IMR-90 (cell line): ENCODE results near the gene DIP2C. TPM values are rescaled to one million over a fixed set of nuclear protein-coding genes. Genes with fewer than 3 reads are reported as not detected.

Source experiments
- ATAC-seq: fragments of 200-7000 bp; cut with Tn5 transposase; 2 replicates; pipeline ENCODE4 v1.9.1; 2020; ENCODE audit warnings: low read depth, mild to moderate bottlenecking, moderate library complexity
- BruUV-seq: library from RNA; stranded (reverse); fragments of 400-500 nt; replicated peaks from 2 replicates; lab custom pipeline; 2021; lab: Mats Ljungman, UMichigan
- CTCF ChIA-PET: fragments of 300-600 bp; formaldehyde crosslinking; extraction: SDS; loops from one replicate; lab custom pipeline; 2021; ENCODE audit warnings: antibody characterized with exemption; lab: Yijun Ruan, JAX
- POLR2A ChIA-PET: fragments of 300-600 bp; sonication (Branson Sonifier 250); formaldehyde crosslinking; loops from one replicate; lab custom pipeline; 2022; ENCODE audit warnings: antibody characterized with exemption; ENCODE audit not compliant: unreplicated experiment; lab: Charles Lee
- DNase-seq: peaks from one replicate; pipeline ENCODE4 v3.0.0; 2013
- H2AFZ ChIP-seq: replicated peaks from 2 replicates; pipeline ENCODE3; 2013; ENCODE audit warnings: low read length, mild to moderate bottlenecking; ENCODE audit not compliant: poor library complexity
- H2AK5ac ChIP-seq: 2 replicates; pipeline ENCODE4 v1.6.1; 2013; ENCODE audit warnings: low read depth, low read length, inconsistent platforms
- H2AK9ac ChIP-seq: replicated peaks from 2 replicates; pipeline ENCODE3; 2013; ENCODE audit warnings: mild to moderate bottlenecking, low read depth, low read length, moderate library complexity; ENCODE audit not compliant: poor library complexity
- H2BK120ac ChIP-seq: 2 replicates; pipeline ENCODE4 v1.6.1; 2013; ENCODE audit warnings: low read depth, low read length, inconsistent platforms
- H2BK15ac ChIP-seq: 3 replicates; pipeline ENCODE4 v1.6.1; 2013; ENCODE audit warnings: low read depth, low read length, inconsistent platforms
- H2BK20ac ChIP-seq: 2 replicates; pipeline ENCODE4 v1.6.1; 2013; ENCODE audit warnings: low read depth, mild to moderate bottlenecking, inconsistent platforms, low read length, moderate library complexity
- H2BK5ac ChIP-seq: 2 replicates; pipeline ENCODE4 v1.6.1; 2013; ENCODE audit warnings: mild to moderate bottlenecking, low read depth, low read length, inconsistent platforms; ENCODE audit not compliant: poor library complexity, severe bottlenecking
- H3K14ac ChIP-seq: replicated peaks from 2 replicates; pipeline ENCODE4 v1.6.1; 2013; ENCODE audit warnings: low read depth, low read length, inconsistent platforms
- H3K18ac ChIP-seq: 2 replicates; pipeline ENCODE4 v1.6.1; 2013; ENCODE audit warnings: low read depth, low read length, control low read depth
- H3K23ac ChIP-seq: 2 replicates; pipeline ENCODE4 v1.6.1; 2013; ENCODE audit warnings: low read depth, low read length, inconsistent platforms
- H3K27ac ChIP-seq: 2 replicates; pipeline ENCODE4 v1.5.1; 2013; ENCODE audit warnings: mild to moderate bottlenecking, control low read depth, low read length; ENCODE audit not compliant: insufficient read depth
- H3K27me3 ChIP-seq: 2 replicates; pipeline ENCODE4 v1.6.1; 2013; ENCODE audit warnings: low read length; ENCODE audit not compliant: control insufficient read depth, insufficient read depth
- H3K36me3 ChIP-seq: 2 replicates; pipeline ENCODE4 v1.6.1; 2013; ENCODE audit warnings: low read length, mixed read lengths; ENCODE audit not compliant: control insufficient read depth, insufficient read depth
- H3K4ac ChIP-seq: 2 replicates; pipeline ENCODE4 v1.6.1; 2013; ENCODE audit warnings: low read depth, low read length, inconsistent platforms
- H3K4me1 ChIP-seq: 2 replicates; pipeline ENCODE4 v1.6.1; 2013; ENCODE audit warnings: low read length, mixed read lengths; ENCODE audit not compliant: control insufficient read depth, insufficient read depth
- H3K4me2 ChIP-seq: 2 replicates; pipeline ENCODE4 v1.6.1; 2013; ENCODE audit warnings: low read depth, mild to moderate bottlenecking, control low read depth, low read length, moderate library complexity
- H3K4me3 ChIP-seq: 2 replicates; pipeline ENCODE4 v1.5.1; 2013; ENCODE audit warnings: low read depth, mild to moderate bottlenecking, control low read depth, low read length, moderate library complexity; ENCODE audit not compliant: insufficient read depth
- H3K56ac ChIP-seq: 2 replicates; pipeline ENCODE4 v1.6.1; 2013; ENCODE audit warnings: low read length, inconsistent platforms; ENCODE audit not compliant: insufficient read depth; ENCODE audit errors: extremely low read depth
- H3K79me1 ChIP-seq, 2 experiments: 2 replicates each; pipeline ENCODE4 v1.6.1; 2013; ENCODE audit warnings: low read length in 2 of 2, inconsistent platforms in 1 of 2, low read depth in 1 of 2
- H3K9ac ChIP-seq: 2 replicates; pipeline ENCODE4 v1.6.1; 2013; ENCODE audit warnings: low read depth, low read length, control low read depth
- H3K9me1 ChIP-seq: 2 replicates; pipeline ENCODE4 v1.6.1; 2013; ENCODE audit warnings: low read length, inconsistent platforms; ENCODE audit not compliant: insufficient read depth
- H3K9me3 ChIP-seq: 2 replicates; pipeline ENCODE4 v1.6.1; 2013; ENCODE audit warnings: low read length; ENCODE audit not compliant: control insufficient read depth, insufficient read depth
- H4K20me1 ChIP-seq: 2 replicates; pipeline ENCODE4 v1.6.1; 2013; ENCODE audit warnings: low read length, inconsistent platforms; ENCODE audit not compliant: insufficient read depth
- H4K5ac ChIP-seq: 2 replicates; pipeline ENCODE4 v1.6.1; 2013; ENCODE audit warnings: mild to moderate bottlenecking, low read depth, low read length, control low read depth
- H4K8ac ChIP-seq, 2 experiments: 2 replicates each; pipeline ENCODE4 v1.6.1; 2013; ENCODE audit warnings: low read depth in 2 of 2, low read length in 2 of 2, control low read depth in 1 of 2, inconsistent platforms in 1 of 2
- H4K91ac ChIP-seq: 2 replicates; pipeline ENCODE4 v1.6.1; 2013; ENCODE audit warnings: low read depth, low read length, inconsistent platforms; ENCODE audit not compliant: insufficient read depth
- BHLHE40 ChIP-seq: fragments of 150-350 bp; IDR thresholded peaks from 2 replicates; pipeline ENCODE4 v1.6.1; 2016; ENCODE audit warnings: mild to moderate bottlenecking, low read depth, low read length
- CTCF ChIP-seq: conservative IDR thresholded peaks from 2 replicates; pipeline ENCODE4 v1.5.1; 2012; ENCODE audit warnings: mild to moderate bottlenecking, low read depth, low read length, improper control_type of control experiment
- ELK1 ChIP-seq: fragments of 150-350 bp; IDR thresholded peaks from 2 replicates; pipeline ENCODE4 v1.6.1; 2016; ENCODE audit warnings: low read depth, mild to moderate bottlenecking, low read length, moderate library complexity, borderline replicate concordance
- FOS ChIP-seq: fragments of 150-350 bp; IDR thresholded peaks from 2 replicates; pipeline ENCODE4 v1.6.1; 2016; ENCODE audit warnings: low read depth, low read length
- MAFK ChIP-seq: IDR thresholded peaks from 2 replicates; pipeline ENCODE4 v1.6.1; 2012; ENCODE audit warnings: low read depth, low read length, improper control_type of control experiment
- MAZ ChIP-seq: IDR thresholded peaks from 2 replicates; pipeline ENCODE4 v1.6.1; 2012; ENCODE audit warnings: low read depth, mild to moderate bottlenecking, low read length, improper control_type of control experiment, moderate library complexity, borderline replicate concordance
- MXI1 ChIP-seq: IDR thresholded peaks from 2 replicates; pipeline ENCODE4 v1.6.1; 2012; ENCODE audit warnings: low read depth, mild to moderate bottlenecking, low read length, moderate library complexity, borderline replicate concordance
- NFE2L2 ChIP-seq: fragments of 150-350 bp; IDR thresholded peaks from 2 replicates; pipeline ENCODE4 v1.6.1; 2016; ENCODE audit warnings: low read depth, mild to moderate bottlenecking, low read length
- RAD21 ChIP-seq: IDR thresholded peaks from 2 replicates; pipeline ENCODE4 v1.6.1; 2012; ENCODE audit warnings: low read length, improper control_type of control experiment
- RCOR1 ChIP-seq: IDR thresholded peaks from 2 replicates; pipeline ENCODE4 v1.6.1; 2012; ENCODE audit warnings: mild to moderate bottlenecking, low read length, improper control_type of control experiment; ENCODE audit not compliant: insufficient replicate concordance
- RFX5 ChIP-seq: IDR thresholded peaks from 2 replicates; pipeline ENCODE4 v1.8.0; 2012; ENCODE audit warnings: low read depth, mild to moderate bottlenecking, low read length, moderate library complexity
- SMC3 ChIP-seq: fragments of 150-350 bp; IDR thresholded peaks from 2 replicates; pipeline ENCODE4 v1.6.1; 2016; ENCODE audit warnings: low read depth, mild to moderate bottlenecking, antibody characterized with exemption, low read length, moderate library complexity
- USF2 ChIP-seq: fragments of 150-350 bp; IDR thresholded peaks from 2 replicates; pipeline ENCODE4 v1.6.1; 2017; ENCODE audit warnings: mild to moderate bottlenecking, antibody characterized with exemption, low read length, low read depth
- WGBS, 2 experiments: methylation state at CpG; one replicate each; pipeline versions ENCODE4 v1.1.5 to v1.1.7; 2013; ENCODE audit warnings: missing lambda C conversion rate in 2 of 2; ENCODE audit not compliant: insufficient read length in 1 of 2; ENCODE audit errors: extremely low coverage in 2 of 2; 5-methylcytosine and 5-hydroxymethylcytosine counted together
- dilution Hi-C: fragments of 300-500 bp; cut with HindIII; formaldehyde crosslinking; loops from one replicate; pipeline ENCODE4 v1.14.3; 2018; ENCODE audit warnings: low sequenced_read_pairs; ENCODE audit not compliant: unreplicated experiment
- in situ Hi-C: fragments of 300-500 bp; cut with MboI; formaldehyde crosslinking; loops from 3 replicates; pipeline ENCODE4 v1.14.3; 2019; ENCODE audit warnings: low sequenced_read_pairs, inconsistent platforms, mixed read lengths
- intact Hi-C: fragments of 100-400 bp; cut with micrococcal nuclease; formaldehyde crosslinking; loops from 2 replicates; pipeline ENCODE4 v1.10.0; 2022
- polyA plus RNA-seq, 3 experiments: library from polyadenylated mRNA; depleted of rRNA; stranded (reverse); fragments of >200 nt; gene quantifications; 2 replicates each; pipeline ENCODE4 v1.2.3, GENCODE V29; 2012; ENCODE audit warnings: low replicate concordance in 1 of 3
- total RNA-seq: library from RNA; depleted of rRNA; stranded (reverse); fragments of >200 nt; gene quantifications from 2 replicates; pipeline ENCODE4 v1.2.3, GENCODE V29; 2012

DIP2C gene
- total and polyA plus RNA-seq, 2 of the 4 experiments (the other 2 are of a cell fraction): 8.6 to 17.3 TPM

- Histone ChIP-seq H2BK20ac (no peak overlapping the region), H3K27me3 (no peaks in the 10 kb centered on the region), H2AFZ (no peak overlapping the region), H2BK5ac (no peak overlapping the region), H2BK15ac (no peak overlapping the region), H4K5ac (no peak overlapping the region), H3K27ac (no peak overlapping the region), H3K4me2 (no peak overlapping the region), H3K9me3 (no peaks in the 10 kb centered on the region), H3K4me1 (no peaks in the 10 kb centered on the region; the same call in 1 of the 2 replicates), H3K18ac (no peak overlapping the region), H4K20me1 (0 out of 2 replicates have a peak, but pooled peaks cover 4% of the 10 kb centered on the region), H3K4me3 (no peak overlapping the region), H3K9ac (no peak overlapping the region), H3K56ac (no peak overlapping the region), H3K23ac (no peak overlapping the region), H2BK120ac (no peak overlapping the region), H4K91ac (no peak overlapping the region), H3K79me1 (peaks cover 0 to 3% of the 10 kb centered on the region in 2 experiments; a peak in 2 of 4 replicates), H4K8ac (no peak overlapping the region), H3K14ac (no peak overlapping the region), H2AK5ac (no peak overlapping the region), H2AK9ac (no peak overlapping the region), H3K9me1 (peaks cover 16% of the 10 kb centered on the region), H3K4ac (no peak overlapping the region), H3K36me3 (peaks cover 47% of the 10 kb centered on the region)
- in situ Hi-C loops: no loop called here
- WGBS, 2 experiments: no CpG with 5 or more reads among the region's 2 CpGs
- CTCF ChIA-PET: no interaction called here
- TF ChIP-seq USF2 (no peak), BHLHE40 (no peak), ELK1 (no peak), CTCF (no peak), RCOR1 (no peak), MAFK (no peak), RFX5 (no peak), MAZ (no peak), FOS (no peak), NFE2L2 (no peak), SMC3 (no peak), RAD21 (no peak), MXI1 (no peak)
- intact Hi-C loops: no loop called here
- DNase-seq (peak; percentile 11), ATAC-seq (peak; percentile 37; the same call in 1 of the 2 replicates)
- POLR2A ChIA-PET: no interaction called here
- dilution Hi-C loops: no loop called here
- no TSS peak for BruUV-seq
Measured at GRCh38 chr10:339038-339391, 350.5 kb downstream of the DIP2C start.
